Fibroblast of upper back skin (primary cell): ENCODE measurements around the gene LIX1L.

Source experiments
- DNase-seq: peaks from one replicate; pipeline ENCODE4 v3.0.0-alpha.2; 2013

The LIX1L gene

GRCh38 chr1:145962157-145963102 is 4.6 kb upstream of the LIX1L start:
- DNase-seq, result no peak

GRCh38 chr1:145961425-145962156 is 3.8 kb upstream of the LIX1L start:
- no peak for DNase-seq

GRCh38 chr1:145961109-145961424 is 3.2 kb upstream of the LIX1L start:
- DNase-seq, result no peak

- DNase-seq, result peak; percentile 58
These were observed 2.8 kb upstream of the LIX1L start for GRCh38 chr1:145960468-145961108.

GRCh38 chr1:145959957-145960467 is 2.2 kb upstream of the LIX1L start:
- no peak for DNase-seq

- no peak for DNase-seq
These were observed 1.5 kb upstream of the LIX1L start for GRCh38 chr1:145959333-145959732.

- no peak for DNase-seq
These were observed 917 bp upstream of the LIX1L start for GRCh38 chr1:145958734-145959133.

GRCh38 chr1:145956781-145957442 is 905 bp downstream of the LIX1L start:
- peak; percentile 55 for DNase-seq

GRCh38 chr1:145956361-145956760 is 1.5 kb downstream of the LIX1L start:
- no peak for DNase-seq

- no peak for DNase-seq
These were observed 2.4 kb downstream of the LIX1L start for GRCh38 chr1:145955436-145955835.

GRCh38 chr1:145953861-145954260 is 4.0 kb downstream of the LIX1L start:
- no peak for DNase-seq

GRCh38 chr1:145952903-145953302 is 4.9 kb downstream of the LIX1L start:
- DNase-seq, result no peak

- DNase-seq, result no peak
These were observed 6.3 kb downstream of the LIX1L start for GRCh38 chr1:145951526-145951925.

- peak; percentile 35 for DNase-seq
These were observed 8.6 kb downstream of the LIX1L start for GRCh38 chr1:145949219-145949618.

- no peak for DNase-seq
These were observed 10.3 kb downstream of the LIX1L start for GRCh38 chr1:145947551-145947950.

GRCh38 chr1:145946477-145946986 is 11.3 kb downstream of the LIX1L start:
- no peak for DNase-seq

GRCh38 chr1:145944532-145944931 is 13.3 kb downstream of the LIX1L start:
- DNase-seq, result no peak

- no peak for DNase-seq
These were observed 14.9 kb downstream of the LIX1L start for GRCh38 chr1:145942871-145943270.

GRCh38 chr1:145942405-145942804 is 15.4 kb downstream of the LIX1L start:
- DNase-seq, result no peak

- no peak for DNase-seq
These were observed 20.4 kb downstream of the LIX1L start for GRCh38 chr1:145937436-145937835.

GRCh38 chr1:145936247-145936646 is 21.6 kb downstream of the LIX1L start:
- DNase-seq, result no peak

- no peak for DNase-seq
These were observed 22.1 kb downstream of the LIX1L start for GRCh38 chr1:145935708-145936107.
